Measurements from ENCODE around the gene GJB4.

The GJB4 gene

DNA sequence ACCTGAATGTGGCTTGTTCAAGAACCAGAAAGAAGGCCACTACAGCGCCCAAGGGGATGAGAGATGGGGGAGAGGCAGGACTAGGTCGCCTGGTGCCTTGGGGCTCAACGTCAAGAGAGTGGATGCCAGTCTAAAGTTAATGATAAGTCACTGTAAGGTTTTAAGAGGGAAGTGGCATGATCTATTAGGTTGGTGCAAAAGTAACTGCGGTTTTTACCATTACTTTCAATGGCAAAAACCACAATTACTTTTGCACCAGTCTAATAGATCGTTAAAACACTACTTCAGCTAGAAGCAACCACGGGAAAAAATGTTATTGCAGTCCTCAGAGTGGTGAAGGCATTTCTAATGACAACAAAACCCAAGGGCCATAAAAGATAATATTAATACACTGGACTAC is 18.8 kb downstream of the GJB4 start:
- H3K27ac ChIP-seq (ENCODE audit: low read depth, low read length, severe bottlenecking), result no peak overlapping the region
- WGBS, 2 experiments (ENCODE audit: insufficient coverage in 2 of 2), result 78 to 86% methylated on average over 2 to 3 of the region's 6 CpGs
- H3K4me3 ChIP-seq (ENCODE audit: extremely low read depth, insufficient read depth, low read length, poor library complexity, severe bottlenecking), result no peak overlapping the region
- H3K9me3 ChIP-seq (ENCODE audit: control insufficient read depth, low read length), result no peaks in the 10 kb centered on the region
- peaks cover 8% of the 10 kb centered on the region for H3K4me1 ChIP-seq (ENCODE audit: control insufficient read depth, insufficient read depth, low read length, poor library complexity, severe bottlenecking)
- H3K36me3 ChIP-seq (ENCODE audit: control insufficient read depth, insufficient read depth, low read length), result no peaks in the 10 kb centered on the region

DNA sequence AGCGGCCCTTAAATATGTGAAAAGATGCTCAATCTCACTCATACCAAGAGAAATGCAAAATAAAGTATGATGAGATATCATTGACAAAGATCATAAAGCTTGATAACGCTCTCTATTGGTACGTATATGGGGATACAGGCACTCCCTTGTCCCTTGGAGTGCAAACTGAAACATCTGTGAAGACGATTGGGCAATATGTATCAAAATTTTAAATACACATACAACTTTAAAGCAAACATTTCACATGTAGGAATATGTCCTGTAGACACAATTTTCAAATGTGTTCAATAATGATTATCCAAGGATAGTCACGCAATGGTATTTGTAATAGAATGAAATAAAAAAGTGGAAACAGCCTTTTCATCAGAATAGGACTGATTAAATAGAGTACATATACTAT is 19.5 kb downstream of the GJB4 start:
- Histone ChIP-seq H3K4me3 (ENCODE audit: extremely low read depth, insufficient read depth, low read length, poor library complexity, severe bottlenecking) (no peak overlapping the region), H3K9me3 (ENCODE audit: control insufficient read depth, low read length) (no peaks in the 10 kb centered on the region), H3K27ac (ENCODE audit: low read depth, low read length, severe bottlenecking) (no peak overlapping the region), H3K4me1 (ENCODE audit: control insufficient read depth, insufficient read depth, low read length, poor library complexity, severe bottlenecking) (peaks cover 8% of the 10 kb centered on the region), H3K36me3 (ENCODE audit: control insufficient read depth, insufficient read depth, low read length) (no peaks in the 10 kb centered on the region)
- WGBS, 2 experiments (ENCODE audit: insufficient coverage in 2 of 2), result 83% methylated on average over 2 of the region's 5 CpGs; no CpG with 5 or more reads in 1 of the 2 experiments

DNA sequence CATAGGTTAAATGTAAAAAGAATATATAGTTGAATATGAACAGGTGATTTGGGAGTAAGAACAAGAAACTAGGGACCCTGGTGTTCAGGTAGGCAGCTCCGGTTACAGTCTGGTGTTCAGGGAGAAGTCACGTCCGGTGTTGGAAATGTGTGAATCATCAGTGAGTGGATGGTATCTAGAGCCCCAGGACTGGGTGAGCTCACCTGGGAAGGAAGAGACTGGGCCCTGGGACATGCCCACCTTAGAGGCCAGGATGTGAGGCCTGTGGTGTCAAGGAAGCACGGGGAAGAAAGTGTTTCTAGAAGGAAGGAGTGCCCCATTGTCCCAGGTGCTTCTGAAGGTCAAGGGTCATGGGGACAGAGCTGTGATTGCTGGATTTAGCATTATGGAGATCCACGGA is 20.0 kb downstream of the GJB4 start:
- peaks cover 8% of the 10 kb centered on the region for H3K4me1 ChIP-seq (ENCODE audit: control insufficient read depth, insufficient read depth, low read length, poor library complexity, severe bottlenecking)
- no peaks in the 10 kb centered on the region for H3K9me3 ChIP-seq (ENCODE audit: control insufficient read depth, low read length)
- H3K27ac ChIP-seq (ENCODE audit: low read depth, low read length, severe bottlenecking), result no peak overlapping the region
- H3K36me3 ChIP-seq (ENCODE audit: control insufficient read depth, insufficient read depth, low read length), result no peaks in the 10 kb centered on the region
- WGBS, 2 experiments (ENCODE audit: insufficient coverage in 2 of 2), result 82 to 89% methylated on average over 5 of the region's 5 CpGs
- no peak overlapping the region for H3K4me3 ChIP-seq (ENCODE audit: extremely low read depth, insufficient read depth, low read length, poor library complexity, severe bottlenecking)

DNA sequence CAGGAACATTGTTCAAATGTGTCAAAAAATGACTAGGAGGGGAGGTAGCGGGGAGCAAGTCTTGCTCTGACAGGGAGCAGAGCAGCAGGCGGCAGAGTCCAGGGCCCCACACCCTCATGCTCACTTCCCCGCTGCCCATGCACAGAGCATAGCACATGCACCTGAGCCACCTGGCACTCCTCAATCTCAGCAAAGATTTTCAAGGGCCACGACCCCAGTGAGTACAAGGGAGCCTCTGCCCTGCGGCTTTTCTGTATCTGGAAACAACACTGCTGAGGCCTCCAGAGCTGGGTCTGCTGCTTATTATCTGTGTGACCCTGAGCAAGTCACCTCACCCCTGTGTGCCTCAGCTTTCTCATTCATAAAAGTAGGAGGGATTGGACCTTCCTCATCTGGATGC is 20.4 kb downstream of the GJB4 start:
- H3K4me1 ChIP-seq (ENCODE audit: control insufficient read depth, insufficient read depth, low read length, poor library complexity, severe bottlenecking), result peaks cover 8% of the 10 kb centered on the region
- no peak overlapping the region for H3K4me3 ChIP-seq (ENCODE audit: extremely low read depth, insufficient read depth, low read length, poor library complexity, severe bottlenecking)
- no peaks in the 10 kb centered on the region for H3K9me3 ChIP-seq (ENCODE audit: control insufficient read depth, low read length)
- 89% methylated on average over 4 to 5 of the region's 5 CpGs for WGBS, 2 experiments (ENCODE audit: insufficient coverage in 2 of 2)
- H3K36me3 ChIP-seq (ENCODE audit: control insufficient read depth, insufficient read depth, low read length), result no peaks in the 10 kb centered on the region
- H3K27ac ChIP-seq (ENCODE audit: low read depth, low read length, severe bottlenecking), result no peak overlapping the region

DNA sequence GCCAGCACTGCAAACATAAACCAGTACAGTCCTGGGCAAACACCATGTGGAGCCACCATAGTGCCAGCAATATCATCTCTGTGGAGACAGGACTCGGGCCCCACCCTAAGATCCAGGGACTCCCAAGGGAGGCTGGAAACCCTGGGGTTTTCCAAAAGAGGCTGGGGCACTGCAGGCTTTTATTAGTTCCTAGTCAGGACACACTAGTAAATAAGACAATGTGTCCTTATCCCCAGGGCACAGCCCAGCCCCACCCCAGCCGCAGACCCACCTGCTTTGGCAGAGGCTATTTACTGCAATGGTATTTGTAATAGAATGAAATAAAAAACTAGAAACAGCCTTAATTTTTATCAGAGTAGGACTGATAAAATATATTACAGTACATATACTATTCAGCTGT is 21.0 kb downstream of the GJB4 start:
- no peaks in the 10 kb centered on the region for H3K9me3 ChIP-seq (ENCODE audit: control insufficient read depth, low read length)
- H3K36me3 ChIP-seq (ENCODE audit: control insufficient read depth, insufficient read depth, low read length), result no peaks in the 10 kb centered on the region
- no peak overlapping the region for H3K4me3 ChIP-seq (ENCODE audit: extremely low read depth, insufficient read depth, low read length, poor library complexity, severe bottlenecking)
- H3K27ac ChIP-seq (ENCODE audit: low read depth, low read length, severe bottlenecking), result no peak overlapping the region
- H3K4me1 ChIP-seq (ENCODE audit: control insufficient read depth, insufficient read depth, low read length, poor library complexity, severe bottlenecking), result peaks cover 8% of the 10 kb centered on the region
- WGBS, 2 experiments (ENCODE audit: insufficient coverage in 2 of 2), result 83 to 100% methylated on average over 1 of the region's 2 CpGs

DNA sequence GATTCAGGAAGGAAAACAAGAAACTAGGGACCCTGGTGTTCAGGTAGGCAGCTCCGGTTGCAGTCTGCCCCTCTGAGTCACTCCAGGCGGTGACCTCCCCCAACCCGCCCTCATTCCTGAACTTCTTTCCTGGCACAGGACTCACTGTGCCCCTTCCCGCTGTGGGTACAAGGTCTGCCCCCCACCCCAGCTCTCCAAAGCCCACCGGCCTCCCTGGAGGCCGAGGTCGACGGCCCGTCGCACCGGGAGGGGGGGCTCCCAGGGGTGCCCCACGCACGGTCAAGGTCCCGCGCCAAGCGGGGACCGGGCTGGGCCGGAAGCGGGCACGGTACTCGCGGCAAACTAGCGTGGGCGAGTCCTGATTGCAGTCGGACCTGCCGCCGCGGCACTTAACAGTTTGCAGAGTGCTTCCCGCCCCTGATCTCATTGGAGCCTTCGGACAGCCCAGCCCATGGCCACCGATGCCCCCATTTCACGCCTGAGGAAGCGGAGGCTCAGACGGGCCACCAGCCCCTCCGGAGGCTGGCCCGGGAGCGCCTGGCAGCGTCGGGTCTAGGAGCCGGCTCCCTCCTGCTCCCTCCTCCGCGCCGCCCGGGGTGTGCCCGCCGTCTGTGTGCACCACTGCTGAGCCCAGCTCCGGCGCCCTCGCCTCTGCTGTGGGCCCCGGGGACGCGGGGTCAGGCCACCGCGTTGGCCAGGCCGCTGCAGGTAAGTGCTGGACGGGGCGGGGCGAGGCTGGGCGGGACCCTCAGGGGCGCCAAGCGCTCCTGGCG is 21.7 kb downstream of the GJB4 start, which contains the start of gene GJB3:
GJB3 (plus strand) TSS at position 144 of the 773 bp plus-strand sequence. CDS start 3,549 bp downstream, outside the sequence.
- Histone ChIP-seq H3K4me3 (ENCODE audit: extremely low read depth, insufficient read depth, low read length, poor library complexity, severe bottlenecking) (peak within 1 kb of the TSS; percentile 28), H3K4me1 (ENCODE audit: control insufficient read depth, insufficient read depth, low read length, poor library complexity, severe bottlenecking) (peaks cover 8% of the 10 kb centered on the region), H3K9me3 (ENCODE audit: control insufficient read depth, low read length) (no peaks in the 10 kb centered on the region), H3K27ac (ENCODE audit: low read depth, low read length, severe bottlenecking) (no peak within 1 kb of the TSS), H3K36me3 (ENCODE audit: control insufficient read depth, insufficient read depth, low read length) (no peaks in the 10 kb centered on the region)
- WGBS, 2 experiments (ENCODE audit: insufficient coverage in 2 of 2), result 2 to 4% methylated on average over 28 to 56 of the region's 62 CpGs

DNA sequence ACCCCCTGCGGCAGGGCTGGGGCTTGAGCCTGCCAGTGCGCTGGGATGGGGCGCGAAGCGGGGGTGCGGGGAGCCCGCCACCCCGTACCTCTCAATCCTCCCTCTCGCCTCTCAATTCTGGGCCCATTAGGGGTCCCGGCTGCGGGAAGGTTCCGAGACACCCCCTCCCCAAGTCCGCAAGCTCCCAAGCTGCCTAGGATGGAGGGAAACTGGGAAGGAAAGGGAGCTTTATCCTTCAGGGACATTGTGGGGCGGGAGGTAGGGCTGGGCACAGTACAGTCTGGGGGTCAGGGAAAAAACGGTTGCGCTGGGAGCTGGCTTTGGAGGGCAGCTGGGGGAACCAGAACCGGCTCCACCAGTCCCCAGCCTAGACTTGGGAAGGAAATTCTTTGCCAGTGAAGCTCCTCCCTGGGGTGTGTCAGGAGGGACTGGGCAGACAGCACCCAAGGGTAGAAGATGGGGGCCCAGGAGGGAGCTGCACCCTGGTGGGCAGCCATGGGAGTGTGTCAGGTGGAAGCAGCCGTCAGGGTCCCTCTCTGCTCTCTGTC is 22.4 kb downstream of the GJB4 start:
- Histone ChIP-seq H3K4me1 (ENCODE audit: control insufficient read depth, insufficient read depth, low read length, poor library complexity, severe bottlenecking) (peaks cover 5% of the 10 kb centered on the region), H3K36me3 (ENCODE audit: control insufficient read depth, insufficient read depth, low read length) (no peaks in the 10 kb centered on the region), H3K9me3 (ENCODE audit: control insufficient read depth, low read length) (no peaks in the 10 kb centered on the region), H3K27ac (ENCODE audit: low read depth, low read length, severe bottlenecking) (no peak overlapping the region), H3K4me3 (ENCODE audit: extremely low read depth, insufficient read depth, low read length, poor library complexity, severe bottlenecking) (peak overlapping the region; percentile 28)
- 17 to 18% methylated on average over 3 to 9 of the region's 18 CpGs for WGBS, 2 experiments (ENCODE audit: insufficient coverage in 2 of 2)

DNA sequence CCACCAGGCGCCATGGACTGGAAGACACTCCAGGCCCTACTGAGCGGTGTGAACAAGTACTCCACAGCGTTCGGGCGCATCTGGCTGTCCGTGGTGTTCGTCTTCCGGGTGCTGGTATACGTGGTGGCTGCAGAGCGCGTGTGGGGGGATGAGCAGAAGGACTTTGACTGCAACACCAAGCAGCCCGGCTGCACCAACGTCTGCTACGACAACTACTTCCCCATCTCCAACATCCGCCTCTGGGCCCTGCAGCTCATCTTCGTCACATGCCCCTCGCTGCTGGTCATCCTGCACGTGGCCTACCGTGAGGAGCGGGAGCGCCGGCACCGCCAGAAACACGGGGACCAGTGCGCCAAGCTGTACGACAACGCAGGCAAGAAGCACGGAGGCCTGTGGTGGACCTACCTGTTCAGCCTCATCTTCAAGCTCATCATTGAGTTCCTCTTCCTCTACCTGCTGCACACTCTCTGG is 25.2 kb downstream of the GJB4 start:
- 95 to 96% methylated on average over 26 to 28 of the region's 28 CpGs for WGBS, 2 experiments (ENCODE audit: insufficient coverage in 2 of 2)

DNA sequence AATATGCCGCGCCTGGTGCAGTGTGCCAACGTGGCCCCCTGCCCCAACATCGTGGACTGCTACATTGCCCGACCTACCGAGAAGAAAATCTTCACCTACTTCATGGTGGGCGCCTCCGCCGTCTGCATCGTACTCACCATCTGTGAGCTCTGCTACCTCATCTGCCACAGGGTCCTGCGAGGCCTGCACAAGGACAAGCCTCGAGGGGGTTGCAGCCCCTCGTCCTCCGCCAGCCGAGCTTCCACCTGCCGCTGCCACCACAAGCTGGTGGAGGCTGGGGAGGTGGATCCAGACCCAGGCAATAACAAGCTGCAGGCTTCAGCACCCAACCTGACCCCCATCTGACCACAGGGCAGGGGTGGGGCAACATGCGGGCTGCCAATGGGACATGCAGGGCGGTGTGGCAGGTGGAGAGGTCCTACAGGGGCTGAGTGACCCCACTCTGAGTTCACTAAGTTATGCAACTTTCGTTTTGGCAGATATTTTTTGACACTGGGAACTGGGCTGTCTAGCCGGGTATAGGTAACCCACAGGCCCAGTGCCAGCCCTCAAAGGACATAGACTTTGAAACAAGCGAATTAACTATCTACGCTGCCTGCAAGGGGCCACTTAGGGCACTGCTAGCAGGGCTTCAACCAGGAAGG is 25.8 kb downstream of the GJB4 start:
- no peaks in the 10 kb centered on the region for H3K4me1 ChIP-seq (ENCODE audit: control insufficient read depth, insufficient read depth, low read length, poor library complexity, severe bottlenecking)
- WGBS, 2 experiments (ENCODE audit: insufficient coverage in 2 of 2), result 87 to 90% methylated on average over 20 of the region's 22 CpGs

More for the DNA sequence above, 25.2 kb downstream of the GJB4 start:
- Histone ChIP-seq H3K9me3 (ENCODE audit: control insufficient read depth, low read length) (no peaks in the 10 kb centered on the region), H3K4me3 (ENCODE audit: extremely low read depth, insufficient read depth, low read length, poor library complexity, severe bottlenecking) (no peak overlapping the region), H3K36me3 (ENCODE audit: control insufficient read depth, insufficient read depth, low read length) (no peaks in the 10 kb centered on the region), H3K4me1 (ENCODE audit: control insufficient read depth, insufficient read depth, low read length, poor library complexity, severe bottlenecking) (no peaks in the 10 kb centered on the region), H3K27ac (ENCODE audit: low read depth, low read length, severe bottlenecking) (no peak overlapping the region)

DNA sequence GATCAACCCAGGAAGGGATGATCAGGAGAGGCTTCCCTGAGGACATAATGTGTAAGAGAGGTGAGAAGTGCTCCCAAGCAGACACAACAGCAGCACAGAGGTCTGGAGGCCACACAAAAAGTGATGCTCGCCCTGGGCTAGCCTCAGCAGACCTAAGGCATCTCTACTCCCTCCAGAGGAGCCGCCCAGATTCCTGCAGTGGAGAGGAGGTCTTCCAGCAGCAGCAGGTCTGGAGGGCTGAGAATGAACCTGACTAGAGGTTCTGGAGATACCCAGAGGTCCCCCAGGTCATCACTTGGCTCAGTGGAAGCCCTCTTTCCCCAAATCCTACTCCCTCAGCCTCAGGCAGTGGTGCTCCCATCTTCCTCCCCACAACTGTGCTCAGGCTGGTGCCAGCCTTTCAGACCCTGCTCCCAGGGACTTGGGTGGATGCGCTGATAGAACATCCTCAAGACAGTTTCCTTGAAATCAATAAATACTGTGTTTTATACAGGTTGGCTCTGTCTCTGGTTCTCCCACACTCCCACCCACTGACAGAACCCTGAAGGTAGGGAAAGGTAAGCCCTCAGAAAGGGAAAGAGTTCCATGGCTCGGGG is 26.4 kb downstream of the GJB4 start:
- H3K9me3 ChIP-seq (ENCODE audit: control insufficient read depth, low read length), result no peaks in the 10 kb centered on the region
- 50 to 90% methylated on average over 2 of the region's 4 CpGs for WGBS, 2 experiments (ENCODE audit: insufficient coverage in 2 of 2)
- no peaks in the 10 kb centered on the region for H3K36me3 ChIP-seq (ENCODE audit: control insufficient read depth, insufficient read depth, low read length)
- H3K27ac ChIP-seq (ENCODE audit: low read depth, low read length, severe bottlenecking), result no peak overlapping the region
- H3K4me1 ChIP-seq (ENCODE audit: control insufficient read depth, insufficient read depth, low read length, poor library complexity, severe bottlenecking), result no peaks in the 10 kb centered on the region
- H3K4me3 ChIP-seq (ENCODE audit: extremely low read depth, insufficient read depth, low read length, poor library complexity, severe bottlenecking), result no peak overlapping the region

More for the DNA sequence above, 25.8 kb downstream of the GJB4 start:
- Histone ChIP-seq H3K36me3 (ENCODE audit: control insufficient read depth, insufficient read depth, low read length) (no peaks in the 10 kb centered on the region), H3K4me3 (ENCODE audit: extremely low read depth, insufficient read depth, low read length, poor library complexity, severe bottlenecking) (no peak overlapping the region), H3K9me3 (ENCODE audit: control insufficient read depth, low read length) (no peaks in the 10 kb centered on the region), H3K27ac (ENCODE audit: low read depth, low read length, severe bottlenecking) (no peak overlapping the region)

Data from mesodermal cell (in vitro differentiated cells).